ENCODE results near the gene KBTBD4.
A peak's percentile ranks its signal among the peaks of the same experiment; 100 is the strongest.
"Not testable (repeated sequence)": the region's sequence is repeated elsewhere in the genome, so short reads cannot be mapped to it uniquely, and the experiment has no call there.

The KBTBD4 gene

GRCh38 chr11:47589977-47590861 is 11.4 kb upstream of the KBTBD4 start:
- peak; percentile 83 for DNase-seq

DNA sequence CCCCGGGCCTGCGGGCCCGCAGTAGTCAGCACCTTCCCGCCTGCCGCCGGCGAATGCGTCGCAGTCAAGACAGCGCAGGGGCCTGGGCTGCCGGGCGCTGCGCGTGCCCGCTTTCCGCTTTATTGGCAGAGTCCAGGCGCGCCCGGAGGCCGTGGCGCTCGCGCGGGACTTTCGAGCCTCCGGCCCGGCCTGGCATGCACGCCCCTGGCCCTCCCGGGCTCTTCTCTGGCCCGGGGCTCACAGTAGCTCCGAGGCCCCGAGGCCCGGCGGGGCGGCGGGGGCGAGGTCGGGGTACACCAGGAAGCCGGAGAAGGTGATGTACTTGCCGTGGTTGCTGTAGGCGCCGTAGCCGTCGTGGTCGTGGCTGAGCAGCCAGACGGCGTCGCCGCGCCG is 10.8 kb upstream of the KBTBD4 start:
- no peak for DNase-seq

- no peak for DNase-seq
Observed at GRCh38 chr11:47589118-47589517, 10.3 kb upstream of the KBTBD4 start.

DNA sequence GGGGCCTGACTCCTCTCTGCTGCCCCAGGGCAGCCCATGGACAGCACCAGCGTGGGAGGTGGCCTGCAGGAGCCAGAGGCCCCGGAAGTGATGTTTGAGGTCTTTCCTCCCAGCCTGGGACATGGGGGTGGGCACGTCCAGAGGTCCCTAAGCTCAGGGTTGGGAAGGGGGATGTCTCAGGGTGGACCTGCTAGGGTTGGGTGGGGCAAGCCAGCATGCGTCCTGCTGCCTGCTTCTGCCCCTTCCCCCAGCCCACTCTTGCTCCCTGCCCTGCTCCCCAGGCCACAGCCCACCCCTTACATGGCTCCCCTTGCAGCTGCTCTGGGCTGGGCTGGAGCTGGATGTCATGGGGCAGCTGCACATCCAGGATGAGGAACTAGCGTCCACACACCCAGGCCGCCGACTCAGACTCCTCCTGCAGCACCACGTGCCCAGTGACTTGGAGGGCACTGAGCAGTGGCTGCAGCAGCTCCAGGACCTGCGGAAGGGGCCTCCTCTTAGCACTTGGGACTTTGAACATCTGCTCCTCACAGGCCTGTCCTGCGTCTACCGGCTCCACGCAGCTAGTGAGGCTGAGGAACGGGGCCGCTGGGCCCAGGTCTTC is 9.1 kb upstream of the KBTBD4 start:
- DNase-seq = no peak

DNA sequence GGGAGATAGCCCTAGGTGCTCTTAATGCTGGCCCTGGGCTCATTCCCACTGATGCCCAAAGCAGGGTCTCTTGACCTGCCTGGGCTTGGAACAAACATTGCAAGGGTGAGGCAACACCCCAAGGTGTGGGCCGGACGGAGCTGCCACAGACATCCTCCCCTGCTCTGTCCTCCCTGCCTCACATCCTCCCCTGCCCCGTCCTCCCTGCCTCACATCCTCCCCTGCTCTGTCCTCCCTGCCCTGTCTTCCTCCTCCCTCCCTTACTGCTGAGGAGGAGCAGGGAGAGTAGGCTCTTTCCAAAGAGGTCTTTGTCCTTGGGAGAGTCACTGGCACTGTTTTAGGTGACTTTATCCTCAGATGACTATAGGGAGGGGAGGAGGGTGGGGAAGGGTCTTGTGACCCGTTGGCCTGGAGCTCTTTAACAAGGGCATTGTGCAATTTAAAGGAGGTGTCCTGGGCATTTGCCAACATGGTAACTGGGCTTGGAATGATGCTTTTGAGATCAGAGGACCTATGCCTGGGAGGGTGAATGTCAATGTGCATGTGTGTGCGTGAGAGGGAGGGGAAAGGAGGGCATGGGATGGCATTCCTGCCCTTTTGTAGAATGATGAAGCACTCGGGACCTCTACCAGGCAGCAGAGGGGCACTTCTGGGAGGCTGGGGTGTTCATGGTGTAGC is 8.4 kb upstream of the KBTBD4 start:
- no peak for DNase-seq

DNA sequence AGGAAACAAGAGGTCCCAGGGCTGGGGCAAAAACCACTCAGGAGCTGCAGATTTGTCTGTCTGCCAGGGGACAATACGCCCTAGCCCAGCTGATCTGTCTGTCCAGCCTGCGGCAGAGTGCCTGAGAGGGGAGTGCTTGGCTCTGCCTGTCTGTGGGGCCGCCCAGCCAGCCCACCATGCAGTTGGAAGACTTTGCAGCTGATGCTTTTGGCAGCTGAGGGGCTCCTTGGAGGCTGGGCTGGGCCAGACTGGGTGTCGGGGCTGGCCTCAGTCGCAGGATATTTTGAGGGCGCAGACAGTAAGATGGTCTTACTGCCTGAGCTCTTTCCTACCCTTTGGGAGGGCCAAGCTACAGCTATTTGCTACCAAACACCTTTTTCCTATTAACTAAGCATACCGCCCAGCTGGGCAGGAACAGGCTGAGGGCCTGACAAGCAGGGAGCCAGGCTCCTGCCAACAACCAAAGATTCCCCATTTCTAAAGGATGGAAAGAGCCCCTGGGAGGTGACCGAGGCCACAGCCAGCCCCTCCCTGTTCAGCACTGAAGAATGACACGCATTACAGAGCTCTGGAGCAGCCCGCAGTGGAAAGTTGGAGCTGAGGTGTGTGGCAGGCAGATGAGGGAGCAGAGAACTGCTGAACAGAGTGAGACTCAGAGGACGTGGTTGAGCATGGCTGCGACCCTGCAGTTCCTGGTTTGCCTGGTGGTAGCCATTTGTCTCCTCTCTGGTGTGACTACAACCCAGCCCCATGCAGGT is 7.5 kb upstream of the KBTBD4 start, which contains the start of gene FAM180B:
Gene FAM180B, plus strand, starts transcription at position 581 of the 758 bp plus-strand sequence. Its CDS starts 91 bp downstream, at position 672.
- peak; percentile 76 for DNase-seq

DNA sequence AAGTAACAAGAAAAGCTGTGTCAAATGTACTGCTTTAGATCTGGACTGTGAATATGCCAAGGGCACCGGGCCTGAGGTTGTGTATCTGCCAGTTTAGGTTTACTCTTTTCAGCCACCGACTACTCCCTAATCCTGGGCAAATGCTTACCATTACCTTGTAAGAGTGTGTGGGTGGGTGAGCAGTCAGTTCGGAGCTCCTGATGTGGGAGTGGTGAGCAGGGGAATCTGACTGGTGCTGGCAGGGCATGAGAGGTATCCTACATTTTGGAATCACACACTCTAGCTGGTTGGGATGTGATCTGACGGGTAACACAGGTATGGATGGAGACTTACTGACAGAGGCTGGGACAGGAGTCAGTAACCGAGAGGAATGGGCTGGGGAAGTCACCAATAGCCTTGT is 5.1 kb upstream of the KBTBD4 start:
- DNase-seq = no peak

GRCh38 chr11:47577460-47578041 is 1.2 kb downstream of the KBTBD4 start:
- no peak for DNase-seq

DNA sequence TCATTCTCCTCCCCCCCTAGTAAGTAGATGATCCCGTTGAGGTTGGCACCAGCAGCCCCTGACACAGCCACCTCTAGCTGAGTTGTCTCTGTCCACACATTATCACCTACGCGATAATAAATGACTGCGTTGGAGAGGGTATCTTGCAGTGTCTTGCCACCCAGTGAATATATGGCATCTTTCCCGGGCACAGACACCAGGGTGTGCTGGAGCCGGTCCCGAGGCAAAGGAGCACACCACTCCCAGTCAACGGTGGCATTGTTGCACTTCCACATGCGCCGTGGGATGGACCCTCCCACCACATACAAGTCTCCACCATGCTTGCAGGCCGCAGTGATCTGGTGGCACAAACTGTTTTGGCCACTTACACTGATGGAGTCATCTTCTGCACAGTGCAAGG is 5.4 kb downstream of the KBTBD4 start:
- DNase-seq = no peak

DNA sequence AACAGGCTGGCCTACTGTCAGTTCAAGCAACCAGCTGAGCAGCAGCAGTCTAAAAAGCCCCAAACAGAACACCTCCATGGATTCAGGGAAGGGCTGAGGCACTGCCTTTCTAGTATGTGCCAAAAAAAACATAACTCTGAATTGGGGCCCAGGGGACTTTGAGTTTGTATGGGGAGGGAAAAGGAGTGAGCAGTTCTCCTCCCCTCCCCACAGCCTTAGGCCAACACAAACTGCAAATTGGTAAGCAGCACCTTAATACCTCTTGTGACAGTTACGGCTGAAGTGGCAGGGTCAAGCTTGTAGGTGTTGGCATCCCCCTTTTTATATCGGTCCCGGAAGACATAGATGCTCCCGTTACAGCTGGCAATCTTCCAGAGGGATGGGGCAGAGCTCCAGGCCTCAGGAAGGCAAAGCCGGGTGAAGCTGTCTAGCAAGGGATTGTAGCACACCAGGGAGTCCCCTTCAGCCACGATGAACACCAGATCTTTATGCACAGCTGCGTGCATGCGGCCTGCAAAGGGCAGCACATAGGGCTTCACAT is 6.0 kb downstream of the KBTBD4 start:
- no peak for DNase-seq

DNA sequence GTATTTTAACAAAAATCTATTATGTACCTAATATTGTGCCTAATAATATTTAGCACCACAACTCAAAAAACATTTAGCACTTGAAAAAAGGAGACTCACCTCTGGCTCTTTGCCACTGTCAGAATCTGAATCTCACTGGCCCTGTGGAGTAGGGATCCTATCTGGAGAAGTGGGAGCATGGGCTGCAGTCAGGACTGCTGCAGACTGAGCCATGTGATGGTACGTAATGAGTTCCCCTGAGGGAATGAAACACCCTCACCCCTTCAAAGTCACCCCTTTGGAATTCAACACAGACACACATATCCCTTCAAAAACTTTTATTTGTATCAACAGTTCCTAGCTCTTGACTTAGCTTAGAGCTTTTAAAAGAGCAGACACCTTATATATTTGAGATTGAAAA is 6.9 kb downstream of the KBTBD4 start:
- DNase-seq = no peak

GRCh38 chr11:47571357-47571729 is 7.4 kb downstream of the KBTBD4 start:
- no peak for DNase-seq

GRCh38 chr11:47570651-47571356 is 8.0 kb downstream of the KBTBD4 start:
- no peak for DNase-seq

DNA sequence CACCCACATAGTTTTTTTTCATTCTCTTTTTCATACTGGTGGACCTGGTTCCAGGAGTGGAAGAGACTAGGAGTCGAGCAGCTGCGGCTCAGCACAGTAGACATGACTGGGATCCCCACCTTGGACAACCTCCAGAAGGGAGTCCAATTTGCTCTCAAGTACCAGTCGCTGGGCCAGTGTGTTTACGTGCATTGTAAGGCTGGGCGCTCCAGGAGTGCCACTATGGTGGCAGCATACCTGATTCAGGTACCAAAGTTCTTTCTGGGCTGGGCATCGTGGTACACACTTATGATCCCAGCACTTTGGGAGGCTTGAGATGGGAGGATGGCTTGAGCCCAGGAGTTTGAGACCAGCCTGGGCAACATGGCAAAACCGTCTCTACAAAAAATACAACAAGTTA is 9.1 kb downstream of the KBTBD4 start:
- no peak for DNase-seq

DNA sequence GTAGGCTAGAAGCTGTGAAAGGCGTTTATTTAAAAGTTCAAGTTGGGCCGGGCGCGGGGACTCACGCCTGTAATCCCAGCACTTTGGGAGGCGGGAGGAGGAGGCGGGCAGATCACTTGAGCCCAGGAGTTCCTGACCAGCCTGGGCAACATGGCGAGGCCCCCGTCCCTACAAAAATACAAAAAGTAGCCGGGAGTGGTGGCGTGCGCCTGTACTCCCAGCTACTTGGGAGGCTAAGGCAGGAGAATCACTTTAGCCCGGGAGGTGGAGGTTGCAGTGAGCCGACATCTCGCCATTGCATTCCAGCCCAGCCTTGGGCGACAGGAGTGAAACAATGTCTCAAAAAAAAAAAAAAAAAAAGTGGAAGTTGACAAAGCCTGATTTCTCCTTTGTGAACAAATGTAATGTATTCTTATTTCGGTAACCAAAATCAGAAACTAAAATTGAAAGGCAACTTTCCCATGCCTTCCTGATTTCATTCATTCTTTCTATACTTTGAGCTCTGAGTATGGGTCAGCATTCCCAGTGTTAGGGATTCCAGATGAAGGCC is 12.5 kb downstream of the KBTBD4 start:
- DNase-seq = no peak

- DNase-seq = peak; percentile 78
Observed at GRCh38 chr11:47565340-47566148, 13.2 kb downstream of the KBTBD4 start, which contains the start of gene PTPMT1. Gene PTPMT1 (plus strand): TSS chr11:47565599. CDS start chr11:47565623, 24 bp downstream.

GRCh38 chr11:47564933-47565339 is 13.8 kb downstream of the KBTBD4 start:
- no peak for DNase-seq

DNA sequence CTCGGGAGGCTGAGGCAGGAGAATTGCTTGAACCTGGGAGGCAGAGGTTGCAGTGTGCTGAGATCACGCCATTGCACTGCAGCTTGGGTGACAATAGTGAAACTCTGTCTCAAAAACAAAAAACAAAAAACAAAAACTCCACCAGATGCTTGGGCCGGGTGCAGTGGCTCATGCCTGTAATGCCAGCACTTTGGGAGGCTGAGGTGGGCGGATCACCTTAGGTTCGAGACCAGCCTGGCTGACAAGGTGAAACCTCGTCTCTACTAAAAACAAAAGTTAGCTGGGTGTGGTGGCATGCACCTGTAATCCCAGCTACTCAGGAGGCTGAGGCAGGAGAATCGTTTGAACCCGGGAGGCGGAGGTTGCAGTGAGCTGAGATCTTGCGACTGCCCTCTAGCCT is 14.4 kb downstream of the KBTBD4 start:
- not testable (repeated sequence) for DNase-seq

- not testable (repeated sequence) for DNase-seq
Observed at GRCh38 chr11:47562393-47562792, 16.4 kb downstream of the KBTBD4 start.

DNA sequence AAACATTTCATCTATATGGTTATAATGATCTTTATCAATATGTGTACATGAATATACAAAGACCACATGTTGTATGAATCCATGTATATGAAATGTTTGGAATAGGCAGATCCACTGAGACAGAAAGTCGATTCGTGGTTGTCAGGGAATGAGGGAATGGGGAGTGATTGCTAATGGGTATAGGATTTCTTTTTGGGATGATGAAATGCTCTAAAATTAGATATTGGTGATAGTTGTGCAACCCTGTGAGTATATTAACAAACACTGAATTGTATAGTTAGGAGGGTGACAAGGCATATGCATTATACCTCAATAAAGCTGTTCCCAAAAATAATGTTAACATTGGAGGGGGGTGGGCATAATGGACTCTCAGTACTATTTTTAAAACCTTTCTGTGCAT is 18.3 kb downstream of the KBTBD4 start:
- DNase-seq = no peak
